GM23248 (cell line): Measurements from ENCODE around the gene FOXL3. TPM values are rescaled to one million over a fixed set of nuclear protein-coding genes. Genes with fewer than 3 reads are reported as not detected.

Source experiments
- DNase-seq: peaks from one replicate; pipeline ENCODE4 v3.0.0-alpha.2; 2015
- H2AFZ ChIP-seq: fragments of 200-600 bp; sonication (generic); 2 replicates; pipeline ENCODE4 v1.6.1; 2016; ENCODE audit warnings: antibody characterized with exemption
- H3F3A ChIP-seq: fragments of 200-600 bp; sonication (generic); 2 replicates; pipeline ENCODE4 v1.6.1; 2016; ENCODE audit warnings: mild to moderate bottlenecking, antibody characterized with exemption, mixed run types; ENCODE audit not compliant: insufficient read depth
- H3K27ac ChIP-seq: fragments of 200-600 bp; sonication (generic); 2 replicates; pipeline ENCODE4 v1.5.1; 2016; ENCODE audit warnings: mild to moderate bottlenecking
- H3K27me3 ChIP-seq: fragments of 200-600 bp; sonication (generic); replicated peaks from 2 replicates; pipeline ENCODE4 v1.6.1; 2016; ENCODE audit warnings: mild to moderate bottlenecking; ENCODE audit not compliant: insufficient read depth
- H3K36me3 ChIP-seq: fragments of 200-600 bp; sonication (generic); 2 replicates; pipeline ENCODE4 v1.6.1; 2016; ENCODE audit warnings: low read depth, mild to moderate bottlenecking
- H3K4me1 ChIP-seq: fragments of 200-600 bp; sonication (generic); 2 replicates; pipeline ENCODE4 v1.6.1; 2016; ENCODE audit warnings: mild to moderate bottlenecking; ENCODE audit not compliant: insufficient read depth
- H3K4me2 ChIP-seq: fragments of 200-600 bp; sonication (generic); one replicate; pipeline ENCODE4 v1.6.1; 2016; ENCODE audit warnings: mild to moderate bottlenecking; ENCODE audit not compliant: unreplicated experiment
- H3K4me3 ChIP-seq: fragments of 200-600 bp; sonication (generic); 2 replicates; pipeline ENCODE4 v1.5.1; 2016; ENCODE audit warnings: mild to moderate bottlenecking
- H3K79me2 ChIP-seq: fragments of 200-600 bp; sonication (generic); 2 replicates; pipeline ENCODE4 v1.6.1; 2016; ENCODE audit warnings: mild to moderate bottlenecking; ENCODE audit not compliant: insufficient read depth
- H3K9ac ChIP-seq: fragments of 200-600 bp; sonication (generic); 2 replicates; pipeline ENCODE4 v1.6.1; 2016; ENCODE audit warnings: mild to moderate bottlenecking
- H3K9me2 ChIP-seq: fragments of 200-600 bp; sonication (generic); 2 replicates; pipeline ENCODE4 v1.6.1; 2016; ENCODE audit warnings: mixed run types, mild to moderate bottlenecking, moderate library complexity; ENCODE audit not compliant: insufficient read depth
- H3K9me3 ChIP-seq: fragments of 200-600 bp; sonication (generic); one replicate; pipeline ENCODE4 v1.6.1; 2017; ENCODE audit warnings: low read depth
- H4K20me1 ChIP-seq: fragments of 200-600 bp; sonication (generic); 2 replicates; pipeline ENCODE4 v1.6.0; 2016; ENCODE audit not compliant: insufficient read depth
- EZH2 ChIP-seq: fragments of 200-600 bp; sonication (generic); IDR thresholded peaks from 2 replicates; pipeline ENCODE4 v1.6.1; 2018; ENCODE audit warnings: antibody characterized with exemption, mild to moderate bottlenecking; ENCODE audit not compliant: insufficient read depth, poor library complexity, severe bottlenecking
- EZH2phosphoT487 ChIP-seq: fragments of 200-600 bp; sonication (generic); IDR thresholded peaks from 2 replicates; pipeline ENCODE4 v1.6.1; 2018; ENCODE audit warnings: antibody characterized with exemption, moderate library complexity, mild to moderate bottlenecking, low read depth; ENCODE audit not compliant: insufficient read depth
- WGBS, 2 experiments: methylation state at CpG; one replicate each; pipeline ENCODE4 v1.1.6; 2015 to 2017; ENCODE audit warnings: low lambda C conversion rate in 2 of 2, low coverage in 1 of 2; ENCODE audit errors: missing lambda C conversion rate in 2 of 2; 5-methylcytosine and 5-hydroxymethylcytosine counted together
- in situ Hi-C: fragments of 300-500 bp; cut with MboI; formaldehyde crosslinking; loops from 2 replicates; pipeline ENCODE4 v1.15.0; 2020
- polyA plus RNA-seq: library from polyadenylated mRNA; unstranded; fragments of >200 nt; fragmentation: Nextera tagmentation; extraction: Ambion mirVana; gene quantifications from 2 replicates; pipeline ENCODE4 v1.2.1, GENCODE V29; 2016
- total RNA-seq: library from RNA; depleted of rRNA; stranded (reverse); fragments of >200 nt; shearing (Covaris generic); gene quantifications from 2 replicates; pipeline ENCODE4 v1.2.3, GENCODE V29; 2014

Gene FOXL3
- total and polyA plus RNA-seq, 2 experiments from 2014 or later, result not detected

DNA sequence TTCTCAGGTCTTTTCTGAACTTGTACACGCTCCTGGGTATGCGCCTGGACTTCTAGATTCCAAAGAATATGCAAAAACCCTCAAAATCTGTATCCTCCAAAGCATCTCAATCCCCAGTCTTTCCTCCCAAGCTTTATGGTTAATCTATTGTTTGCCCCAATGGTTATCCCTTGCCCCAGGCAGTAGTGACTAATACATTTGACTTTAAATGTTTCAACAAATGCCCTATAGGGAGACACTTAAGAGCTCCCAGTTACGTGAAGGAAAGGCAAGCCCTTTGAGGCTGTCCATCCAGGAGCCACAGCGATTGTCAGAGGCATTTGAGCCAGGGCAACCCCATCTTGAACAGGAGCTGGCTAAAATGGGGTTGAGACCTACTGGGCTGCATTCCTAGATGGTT, 12.7 kb upstream of the FOXL3 start:
- WGBS, 2 experiments, result 41 to 43% methylated on average over 4 of the region's 4 CpGs

GRCh38 chr7:278081-278480, 11.9 kb upstream of the FOXL3 start:
- in situ Hi-C loops, result no loop called here
- Histone ChIP-seq H3K36me3 (no peaks in the 10 kb centered on the region), H2AFZ (no peak overlapping the region), H3K79me2 (no peaks in the 10 kb centered on the region), H3K9me2 (no peaks in the 10 kb centered on the region), H3F3A (no peaks in the 10 kb centered on the region), H3K9me3 (no peaks in the 10 kb centered on the region), H3K4me3 (no peak overlapping the region), H3K9ac (no peak overlapping the region), H4K20me1 (no peaks in the 10 kb centered on the region), H3K4me2 (no peak overlapping the region), H3K27ac (no peak overlapping the region), H3K4me1 (no peaks in the 10 kb centered on the region), H3K27me3 (peaks cover 17% of the 10 kb centered on the region; the same call in 1 of the 2 replicates)
- TF ChIP-seq EZH2, result no peak
- TF ChIP-seq EZH2phosphoT487, result no peak
- no peak for DNase-seq
- 58 to 66% methylated on average over 5 of the region's 5 CpGs for WGBS, 2 experiments

More for the DNA sequence above, 12.7 kb upstream of the FOXL3 start:
- H3K4me3 ChIP-seq, result no peak overlapping the region
- H3K27ac ChIP-seq, result no peak overlapping the region
- no peaks in the 10 kb centered on the region for H3K9me2 ChIP-seq
- no peaks in the 10 kb centered on the region for H3K36me3 ChIP-seq
- H3K9me3 ChIP-seq, result no peaks in the 10 kb centered on the region
- DNase-seq, result no peak
- no peaks in the 10 kb centered on the region for H3F3A ChIP-seq
- H3K4me2 ChIP-seq, result no peak overlapping the region
- H2AFZ ChIP-seq, result no peak overlapping the region
- H3K27me3 ChIP-seq, result peaks cover 17% of the 10 kb centered on the region; the same call in 1 of the 2 replicates
- in situ Hi-C loops, result no loop called here
- TF ChIP-seq EZH2 (no peak), EZH2phosphoT487 (no peak)
- no peak overlapping the region for H3K9ac ChIP-seq
- no peaks in the 10 kb centered on the region for H3K79me2 ChIP-seq
- H4K20me1 ChIP-seq, result no peaks in the 10 kb centered on the region
- H3K4me1 ChIP-seq, result no peaks in the 10 kb centered on the region

- Histone ChIP-seq H2AFZ (no peak overlapping the region), H3K27me3 (peaks cover 20% of the 10 kb centered on the region; the same call in 1 of the 2 replicates), H3K4me3 (no peak overlapping the region), H3K4me1 (no peaks in the 10 kb centered on the region), H3K36me3 (no peaks in the 10 kb centered on the region), H4K20me1 (no peaks in the 10 kb centered on the region), H3F3A (no peaks in the 10 kb centered on the region), H3K4me2 (no peak overlapping the region), H3K9me3 (no peaks in the 10 kb centered on the region), H3K27ac (no peak overlapping the region), H3K79me2 (no peaks in the 10 kb centered on the region), H3K9ac (no peak overlapping the region), H3K9me2 (no peaks in the 10 kb centered on the region)
- 50 to 51% methylated on average over 10 of the region's 10 CpGs for WGBS, 2 experiments
- TF ChIP-seq EZH2phosphoT487, result no peak
- TF ChIP-seq EZH2, result no peak
- in situ Hi-C loops, result no loop called here
- DNase-seq, result no peak
Measured at GRCh38 chr7:279821-280220, 10.1 kb upstream of the FOXL3 start.

- no peak for TF ChIP-seq EZH2phosphoT487
- no peak for TF ChIP-seq EZH2
- H3F3A ChIP-seq, result no peaks in the 10 kb centered on the region
- H3K9me3 ChIP-seq, result no peaks in the 10 kb centered on the region
- no peaks in the 10 kb centered on the region for H4K20me1 ChIP-seq
- no peak for DNase-seq
- no peaks in the 10 kb centered on the region for H3K79me2 ChIP-seq
- no peak overlapping the region for H3K9ac ChIP-seq
- WGBS, 2 experiments, result 40 to 41% methylated on average over 11 of the region's 11 CpGs
- H3K9me2 ChIP-seq, result no peaks in the 10 kb centered on the region
- H3K4me2 ChIP-seq, result no peak overlapping the region
- H2AFZ ChIP-seq, result no peak overlapping the region
- no peak overlapping the region for H3K27ac ChIP-seq
- H3K36me3 ChIP-seq, result no peaks in the 10 kb centered on the region
- peaks cover 20% of the 10 kb centered on the region; the same call in 1 of the 2 replicates for H3K27me3 ChIP-seq
- no peaks in the 10 kb centered on the region for H3K4me1 ChIP-seq
- no peak overlapping the region for H3K4me3 ChIP-seq
- in situ Hi-C loops, result no loop called here
Measured at GRCh38 chr7:280461-280860, 9.5 kb upstream of the FOXL3 start.

- no peak overlapping the region for H3K27ac ChIP-seq
Measured at GRCh38 chr7:281637-282036, 8.3 kb upstream of the FOXL3 start.

More at GRCh38 chr7:281637-282036, 8.3 kb upstream of the FOXL3 start:
- no peak for DNase-seq
- Histone ChIP-seq H3K9me3 (no peaks in the 10 kb centered on the region), H3K79me2 (no peaks in the 10 kb centered on the region), H3K4me2 (no peak overlapping the region), H2AFZ (no peak overlapping the region), H3K9ac (no peak overlapping the region), H3K4me3 (no peak overlapping the region), H4K20me1 (no peaks in the 10 kb centered on the region), H3F3A (no peaks in the 10 kb centered on the region), H3K36me3 (no peaks in the 10 kb centered on the region), H3K9me2 (no peaks in the 10 kb centered on the region), H3K27me3 (peaks cover 17% of the 10 kb centered on the region), H3K4me1 (no peaks in the 10 kb centered on the region)
- 70 to 79% methylated on average over 8 of the region's 8 CpGs for WGBS, 2 experiments
- TF ChIP-seq EZH2phosphoT487, result no peak
- no peak for TF ChIP-seq EZH2
- in situ Hi-C loops, result no loop called here
